ENCODE results near the gene PCARE.
A peak's percentile ranks its signal among the peaks of the same experiment; 100 is the strongest.

The PCARE gene

DNA sequence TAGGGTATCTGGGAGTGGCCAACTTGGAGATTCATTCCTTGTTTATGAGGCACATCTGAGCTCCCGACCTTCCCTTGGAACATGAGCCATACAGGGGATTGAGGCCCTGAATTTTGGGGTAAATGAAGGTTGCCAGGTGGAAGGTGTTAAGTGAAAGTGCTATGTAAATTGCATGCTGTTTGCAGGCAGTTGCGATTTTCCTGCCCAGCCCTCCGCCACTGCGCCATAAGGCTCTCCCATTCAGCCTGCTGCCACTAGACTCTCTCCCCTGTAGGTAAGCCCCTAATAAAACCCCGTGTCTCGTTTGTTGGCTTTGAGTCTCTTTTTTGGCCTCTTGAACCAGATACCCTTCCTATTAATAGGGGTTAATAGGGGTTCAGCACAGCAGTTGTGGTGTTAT lies 33.8 kb downstream of the PCARE start:
- no peak overlapping the region for H3K27ac ChIP-seq
- no peaks in the 10 kb centered on the region for H3K36me3 ChIP-seq
- TF ChIP-seq Cebpa-rat (IDR thresholded peaks at IDR 0.05), result no peak
- no peaks in the 10 kb centered on the region for H4K20me1 ChIP-seq
- peaks cover 0 to 2% (median 0%) of the 10 kb centered on the region in 10 experiments; a peak in 3 of 20 replicates for H3K4me1 ChIP-seq
- H3K4me2 ChIP-seq, result no peak overlapping the region
- H3K27me3 ChIP-seq, result no peaks in the 10 kb centered on the region
- no peaks in the 10 kb centered on the region for H3K9me3 ChIP-seq (replicated peaks in 1 of 11)
- no peak overlapping the region for H3K4me3 ChIP-seq
- H3K9ac ChIP-seq, result no peak overlapping the region

DNA sequence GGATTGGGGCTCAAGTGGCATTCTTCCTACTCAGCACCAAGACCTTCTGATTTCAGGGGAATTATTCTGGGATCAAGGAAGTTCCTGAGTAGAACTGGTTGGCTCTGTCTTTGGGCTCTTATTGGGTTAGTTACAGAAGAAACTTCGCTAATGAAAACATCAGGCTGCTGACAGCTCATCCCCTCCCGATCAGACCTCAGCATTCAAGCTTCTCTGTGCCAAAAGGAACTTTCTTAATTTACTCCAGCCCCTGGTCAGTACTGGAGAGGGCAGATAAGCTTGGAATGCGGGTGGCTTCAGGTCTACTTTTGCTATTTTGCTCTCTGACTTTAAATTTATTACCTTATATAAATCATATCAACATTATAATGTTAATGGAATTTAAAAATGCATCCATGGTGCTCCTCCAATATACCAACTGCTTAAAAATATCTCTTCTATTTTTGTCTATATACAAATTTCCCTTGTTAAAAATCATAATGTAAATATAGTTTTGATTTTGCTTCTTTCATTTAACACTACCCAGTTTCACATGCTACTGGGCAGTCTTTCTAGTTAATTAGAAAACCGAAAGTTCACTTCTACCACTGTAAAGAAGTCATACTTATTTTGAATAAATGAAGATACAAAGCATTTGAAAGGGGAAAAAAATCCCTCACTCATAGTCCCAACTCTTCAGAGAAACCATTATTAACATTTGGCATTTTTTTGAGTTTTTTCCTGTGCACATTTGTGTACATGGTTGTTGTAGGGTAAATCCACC lies 34.4 kb downstream of the PCARE start:
- peaks cover 0 to 8% (median 5%) of the 10 kb centered on the region in 10 experiments; a peak in 11 of 20 replicates for H3K4me1 ChIP-seq

DNA sequence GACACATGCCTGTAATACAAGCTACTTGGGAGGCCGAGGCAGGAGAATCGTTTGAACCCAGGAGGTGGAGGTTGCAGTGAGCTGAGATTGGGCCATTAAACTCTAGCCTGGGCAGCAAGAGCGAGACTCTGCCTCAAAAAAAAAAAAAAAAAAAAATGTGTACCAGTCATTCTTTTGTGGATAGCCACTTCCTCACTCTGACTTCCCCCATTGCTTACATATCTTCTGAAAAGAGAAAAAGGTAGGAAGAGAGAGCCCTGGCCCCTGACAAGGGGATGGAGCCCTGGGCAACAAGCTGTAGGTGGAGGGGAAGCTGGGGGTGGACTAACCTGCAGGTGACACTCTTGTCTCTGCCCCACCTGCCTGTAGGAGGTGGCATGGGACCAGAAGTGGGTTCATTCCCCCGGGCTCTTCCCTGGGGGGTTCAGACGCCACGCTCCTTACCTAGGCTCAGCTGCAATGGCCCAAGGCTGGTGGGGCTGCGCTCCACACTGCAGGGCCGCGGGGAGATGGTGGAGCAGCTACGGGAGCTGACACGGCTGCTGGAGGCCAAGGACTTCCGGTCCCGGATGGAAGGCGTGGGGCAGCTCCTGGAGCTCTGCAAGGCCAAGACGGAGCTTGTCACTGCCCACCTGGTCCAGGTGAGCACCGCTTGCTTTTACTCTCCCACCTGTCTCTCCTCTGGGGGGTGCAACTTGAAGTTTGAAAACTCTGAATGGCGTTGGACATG lies 39.1 kb downstream of the PCARE start:
- Histone ChIP-seq H3K9me3 (replicated peaks in 1 of 11) (no peaks in the 10 kb centered on the region), H3K27ac (no peak overlapping the region), H3K27me3 (no peaks in the 10 kb centered on the region), H3K9ac (no peak overlapping the region), H3K36me3 (0 out of 22 replicates have a peak, but pooled peaks cover 0 to 7% (median 0%) of the 10 kb centered on the region in 11 experiments), H3K4me3 (no peak overlapping the region), H3K4me1 (peaks cover 0 to 26% (median 10%) of the 10 kb centered on the region in 10 experiments; a peak in 12 of 20 replicates), H4K20me1 (no peaks in the 10 kb centered on the region), H3K4me2 (peak overlapping the region in 6 of 11 experiments; percentile 6 to 83 (median 38); a peak in 9 of 22 replicates)
- no peak for TF ChIP-seq Cebpa-rat (IDR thresholded peaks at IDR 0.05)

More for the DNA sequence above, 34.4 kb downstream of the PCARE start:
- Histone ChIP-seq H4K20me1 (no peaks in the 10 kb centered on the region), H3K9ac (no peak overlapping the region), H3K4me2 (no peak overlapping the region), H3K27me3 (no peaks in the 10 kb centered on the region), H3K36me3 (no peaks in the 10 kb centered on the region), H3K27ac (no peak overlapping the region), H3K4me3 (no peak overlapping the region), H3K9me3 (replicated peaks in 1 of 11) (no peaks in the 10 kb centered on the region)
- no peak for TF ChIP-seq Cebpa-rat (IDR thresholded peaks at IDR 0.05)

DNA sequence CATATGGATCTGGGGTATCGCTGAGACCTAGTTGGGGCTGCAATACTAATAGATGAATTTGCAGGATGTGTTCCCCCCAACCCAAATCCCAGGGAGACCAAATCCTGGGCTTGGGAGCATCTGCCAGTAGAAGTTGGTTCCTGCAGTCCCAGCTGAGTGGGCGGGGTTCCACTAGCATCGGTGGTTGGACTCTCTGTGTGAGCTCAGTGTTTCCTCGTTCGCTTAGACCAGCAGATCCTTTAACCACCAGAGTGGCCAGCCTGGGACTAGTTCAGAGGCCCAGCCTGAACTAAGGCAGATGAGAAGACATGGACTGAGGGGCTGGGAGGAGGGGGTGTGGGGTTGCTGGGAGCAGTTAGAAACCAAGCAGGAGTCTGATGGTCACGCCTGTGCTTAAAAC lies 40.7 kb downstream of the PCARE start:
- H3K4me2 ChIP-seq, result peak overlapping the region in 3 of 11 experiments; percentile 36 to 83 (median 40); a peak in 5 of 22 replicates
- TF ChIP-seq Cebpa-rat (IDR thresholded peaks at IDR 0.05), result no peak
- no peak overlapping the region for H3K27ac ChIP-seq
- no peaks in the 10 kb centered on the region for H3K9me3 ChIP-seq (replicated peaks in 1 of 11)
- no peak overlapping the region for H3K4me3 ChIP-seq
- peaks cover 0 to 26% (median 10%) of the 10 kb centered on the region in 10 experiments; a peak in 12 of 20 replicates for H3K4me1 ChIP-seq
- no peak overlapping the region for H3K9ac ChIP-seq
- no peaks in the 10 kb centered on the region for H3K27me3 ChIP-seq
- H4K20me1 ChIP-seq, result no peaks in the 10 kb centered on the region
- H3K36me3 ChIP-seq, result 0 out of 22 replicates have a peak, but pooled peaks cover 0 to 7% (median 0%) of the 10 kb centered on the region in 11 experiments

DNA sequence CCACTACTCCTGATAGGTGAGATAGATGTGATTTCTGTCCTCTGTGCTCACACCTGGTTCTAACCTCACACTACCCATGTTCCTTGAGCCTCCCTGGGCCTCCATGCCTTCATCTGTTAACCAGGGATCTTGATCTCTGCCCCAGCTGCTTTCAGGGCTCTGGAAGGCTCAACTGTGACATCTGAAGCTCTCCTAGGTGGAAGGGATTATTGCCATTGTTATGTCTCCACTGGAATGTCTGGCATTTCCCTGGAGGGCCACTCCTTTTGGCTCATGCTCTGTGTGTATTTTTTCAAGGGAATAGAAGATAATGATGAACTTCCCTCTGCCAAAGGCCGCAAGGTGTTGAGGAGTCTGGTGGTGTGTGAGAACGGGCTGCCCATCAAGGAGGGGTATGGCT lies 41.2 kb downstream of the PCARE start:
- Histone ChIP-seq H3K27ac (no peak overlapping the region), H3K4me1 (peaks cover 0 to 26% (median 10%) of the 10 kb centered on the region in 10 experiments; a peak in 12 of 20 replicates), H3K36me3 (0 out of 22 replicates have a peak, but pooled peaks cover 0 to 7% (median 0%) of the 10 kb centered on the region in 11 experiments), H3K4me3 (no peak overlapping the region), H3K9me3 (replicated peaks in 1 of 11) (no peaks in the 10 kb centered on the region), H3K4me2 (peak overlapping the region in 1 of 11 experiments; percentile 83; a peak in 2 of 22 replicates), H3K9ac (no peak overlapping the region), H4K20me1 (no peaks in the 10 kb centered on the region), H3K27me3 (no peaks in the 10 kb centered on the region)
- no peak for TF ChIP-seq Cebpa-rat (IDR thresholded peaks at IDR 0.05)

DNA sequence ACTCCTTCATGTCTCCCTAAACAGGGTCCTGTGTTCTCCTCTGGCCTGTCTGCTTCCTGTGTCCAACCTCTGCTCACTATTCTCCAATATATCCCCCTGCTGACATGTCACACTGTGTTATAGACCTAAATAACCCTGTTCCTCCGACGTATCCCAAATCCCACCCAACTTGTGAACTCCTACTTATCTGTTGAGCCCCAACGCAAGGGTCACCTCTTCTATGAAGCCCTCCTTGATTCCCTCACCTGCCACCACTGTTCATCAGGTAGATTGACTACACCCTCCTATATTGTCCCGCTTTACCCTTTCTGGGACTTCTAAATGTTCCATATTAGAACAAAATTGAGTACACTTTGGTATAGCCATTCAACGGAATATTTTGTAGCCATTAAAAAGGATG lies 42.1 kb downstream of the PCARE start:
- Histone ChIP-seq H3K9ac (no peak overlapping the region), H3K4me3 (no peak overlapping the region), H4K20me1 (no peaks in the 10 kb centered on the region), H3K36me3 (0 out of 22 replicates have a peak, but pooled peaks cover 0 to 7% (median 0%) of the 10 kb centered on the region in 11 experiments), H3K27me3 (no peaks in the 10 kb centered on the region), H3K4me2 (no peak overlapping the region), H3K9me3 (replicated peaks in 1 of 11) (no peaks in the 10 kb centered on the region), H3K4me1 (peaks cover 0 to 26% (median 10%) of the 10 kb centered on the region in 10 experiments; a peak in 12 of 20 replicates), H3K27ac (no peak overlapping the region)
- TF ChIP-seq Cebpa-rat (IDR thresholded peaks at IDR 0.05), result no peak

DNA sequence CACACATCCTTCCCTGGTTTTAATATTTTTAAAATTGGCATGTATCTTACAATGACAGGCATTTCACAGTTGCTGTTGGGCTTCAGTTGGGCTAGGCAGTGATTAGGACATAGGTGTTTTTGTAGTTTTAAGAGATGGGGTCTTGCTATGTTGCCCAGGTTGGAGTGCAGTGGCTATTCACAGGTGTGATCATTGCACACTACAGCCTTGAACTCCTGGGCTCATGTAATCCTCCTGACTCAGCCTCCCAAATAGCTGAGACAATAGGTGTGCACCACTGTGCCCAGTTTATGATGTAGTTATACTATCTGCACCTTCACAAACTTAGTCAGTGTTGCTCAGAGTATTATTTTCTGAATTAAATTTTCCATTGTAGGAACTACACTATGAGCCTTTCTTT lies 43.3 kb downstream of the PCARE start:
- no peak overlapping the region for H3K9ac ChIP-seq
- H4K20me1 ChIP-seq, result no peaks in the 10 kb centered on the region
- H3K36me3 ChIP-seq, result peaks cover 0 to 7% (median 0%) of the 10 kb centered on the region in 11 experiments; a peak in 1 of 22 replicates
- no peak for TF ChIP-seq Cebpa-rat (IDR thresholded peaks at IDR 0.05)
- H3K27ac ChIP-seq, result no peak overlapping the region
- H3K27me3 ChIP-seq, result no peaks in the 10 kb centered on the region
- H3K4me2 ChIP-seq, result no peak overlapping the region
- peaks cover 0 to 26% (median 10%) of the 10 kb centered on the region in 10 experiments; a peak in 12 of 20 replicates for H3K4me1 ChIP-seq
- H3K9me3 ChIP-seq (replicated peaks in 1 of 11), result no peaks in the 10 kb centered on the region
- H3K4me3 ChIP-seq, result no peak overlapping the region

DNA sequence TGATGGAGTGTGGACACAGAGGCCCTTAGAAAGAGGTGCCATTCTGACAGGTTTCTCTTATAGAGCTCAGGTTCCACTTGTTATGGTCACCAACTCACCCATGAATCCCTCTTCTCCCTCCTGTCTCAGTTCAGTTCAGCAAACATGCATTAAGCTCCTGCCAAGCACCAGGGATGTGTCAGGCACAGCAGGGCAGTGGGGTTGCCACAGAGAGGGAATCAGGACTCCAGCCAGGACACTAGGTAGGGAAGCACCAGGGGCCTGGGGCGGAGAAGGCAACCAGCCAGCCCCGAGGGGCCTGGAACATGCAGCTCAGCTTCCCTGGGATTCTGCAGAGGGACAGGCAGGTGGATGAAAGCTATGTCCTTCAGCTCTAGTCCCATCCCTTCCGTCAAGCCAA lies 48.6 kb downstream of the PCARE start:
- H3K27ac ChIP-seq, result no peak overlapping the region
- H3K4me3 ChIP-seq, result no peak overlapping the region
- H3K4me1 ChIP-seq, result peaks cover 9 to 18% (median 15%) of the 10 kb centered on the region in 10 experiments
- H3K27me3 ChIP-seq, result no peaks in the 10 kb centered on the region
- no peaks in the 10 kb centered on the region; a peak in 1 of 22 replicates for H3K36me3 ChIP-seq
- no peak overlapping the region for H3K4me2 ChIP-seq
- no peaks in the 10 kb centered on the region for H4K20me1 ChIP-seq
- no peak overlapping the region for H3K9ac ChIP-seq
- TF ChIP-seq Cebpa-rat (IDR thresholded peaks at IDR 0.05), result no peak
- peaks cover 0 to 7% (median 0%) of the 10 kb centered on the region in 11 experiments; a peak in 1 of 22 replicates for H3K9me3 ChIP-seq (replicated peaks in 1 of 11)

DNA sequence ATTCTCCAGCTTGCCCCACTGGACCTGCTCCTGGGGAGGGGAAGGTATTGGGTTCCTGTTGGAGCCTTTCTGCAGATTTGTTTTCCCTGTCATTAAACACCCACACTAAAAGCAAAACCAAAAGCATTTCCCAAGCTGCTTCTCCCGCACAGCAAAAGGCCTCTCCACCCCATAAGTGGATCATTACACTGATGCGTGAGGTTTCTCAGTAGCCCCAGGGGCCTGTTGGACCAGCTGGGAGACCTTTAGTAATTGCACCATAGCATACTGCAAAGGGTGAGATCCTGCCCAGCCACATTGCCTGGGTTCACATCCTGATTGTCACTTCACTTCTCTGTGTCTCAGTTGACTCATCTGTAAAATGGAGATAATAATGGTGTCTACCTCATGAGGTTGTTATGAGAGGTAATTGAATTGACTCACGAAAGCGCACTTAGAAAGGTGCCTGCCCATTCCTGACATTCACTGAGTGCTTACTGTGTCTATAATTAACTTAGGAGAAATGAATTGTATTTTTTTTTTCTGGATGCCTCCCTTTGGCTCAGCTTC lies 49.4 kb downstream of the PCARE start:
- peaks cover 0 to 10% (median 0%) of the 10 kb centered on the region in 11 experiments; a peak in 3 of 22 replicates for H3K9me3 ChIP-seq (replicated peaks in 1 of 11)
- H3K4me3 ChIP-seq, result no peak overlapping the region
- no peaks in the 10 kb centered on the region for H3K27me3 ChIP-seq

More for the DNA sequence above, 49.4 kb downstream of the PCARE start:
- TF ChIP-seq Cebpa-rat (IDR thresholded peaks at IDR 0.05), result no peak
- Histone ChIP-seq H3K4me1 (peaks cover 9 to 23% (median 20%) of the 10 kb centered on the region in 10 experiments), H3K9ac (no peak overlapping the region), H4K20me1 (no peaks in the 10 kb centered on the region), H3K27ac (no peak overlapping the region), H3K36me3 (no peaks in the 10 kb centered on the region; a peak in 1 of 22 replicates), H3K4me2 (no peak overlapping the region)
